ENCODE results near the gene CHP1.

GRCh38 chr15:41307679-41308078 is 76.6 kb downstream of the CHP1 start:
- TF ChIP-seq CTCF (conservative IDR thresholded peaks at IDR 0.05; ENCODE audit: low read length): no peak
- no peak for TF ChIP-seq EZH2phosphoT487 (IDR thresholded peaks at IDR 0.05; ENCODE audit: borderline replicate concordance)
